GM19023 (cell line): ENCODE data around the gene PAQR8.
A peak's percentile ranks its signal among the peaks of the same experiment; 100 is the strongest.
"Not testable (repeated sequence)": the region's sequence is repeated elsewhere in the genome, so short reads cannot be mapped to it uniquely, and the experiment has no call there.

ENCODE experiments used
- ATAC-seq: cut with Tn5 transposase; IDR thresholded peaks from one replicate; pipeline ENCODE4 v1.9.1; 2021; ENCODE audit warnings: mild to moderate bottlenecking, moderate library complexity; ENCODE audit not compliant: unreplicated experiment

PAQR8 gene

DNA sequence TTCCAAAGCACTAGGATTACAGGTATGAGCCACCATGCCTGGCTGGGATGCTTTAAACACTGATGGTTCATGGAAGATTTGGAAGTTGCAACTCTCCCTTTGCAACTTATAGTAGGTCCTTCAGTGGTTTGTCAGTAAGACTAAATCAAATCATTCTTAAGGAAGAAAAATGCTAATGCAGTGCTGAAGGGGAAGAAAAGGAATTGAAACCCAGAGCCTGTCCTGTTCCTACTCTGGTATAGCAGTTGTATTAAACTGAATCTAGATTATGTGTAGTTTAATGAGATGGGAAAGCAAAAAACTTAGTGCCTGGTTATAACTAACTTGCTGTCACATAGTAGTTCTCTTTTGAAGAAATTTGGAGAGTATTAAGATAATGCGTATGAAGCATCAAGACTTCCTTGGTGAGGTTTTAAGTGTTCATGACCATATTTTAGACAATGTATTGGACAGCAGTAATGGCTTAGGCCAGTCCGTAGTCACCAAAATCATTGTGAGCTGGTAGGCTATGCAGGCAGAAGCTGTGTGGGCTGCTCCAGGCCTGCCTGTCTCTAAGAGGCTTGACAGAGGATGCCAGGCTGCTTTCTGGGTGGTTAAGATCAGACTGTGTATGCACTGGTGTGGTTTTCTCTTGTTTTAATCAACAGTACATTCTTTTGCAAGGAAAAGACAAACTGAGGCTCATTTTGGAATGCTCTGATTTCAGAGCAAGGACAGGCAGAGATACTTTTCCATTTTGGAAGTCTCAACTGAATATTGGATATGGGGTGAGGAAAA, 14.0 kb downstream of the PAQR8 start:
- ATAC-seq, result no peak

DNA sequence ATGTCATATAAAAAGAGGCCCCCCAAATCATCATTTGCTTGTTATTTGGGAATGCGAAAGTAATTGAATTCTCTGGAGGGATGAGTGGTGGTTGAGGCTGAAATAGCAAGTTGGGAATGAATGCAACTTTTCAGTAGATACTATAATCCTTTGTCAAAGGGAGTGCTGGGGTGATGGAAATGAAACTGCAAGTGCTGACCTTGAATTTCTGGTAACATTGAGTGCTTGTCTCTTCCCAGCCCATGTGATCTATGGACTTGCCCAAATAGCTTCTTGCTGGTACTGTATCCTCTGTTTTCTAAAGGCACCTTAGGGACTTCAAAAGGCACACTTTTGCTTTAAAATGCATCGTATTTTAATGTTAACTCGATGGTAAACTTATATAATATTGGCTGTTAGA, 14.8 kb downstream of the PAQR8 start:
- no peak for ATAC-seq

DNA sequence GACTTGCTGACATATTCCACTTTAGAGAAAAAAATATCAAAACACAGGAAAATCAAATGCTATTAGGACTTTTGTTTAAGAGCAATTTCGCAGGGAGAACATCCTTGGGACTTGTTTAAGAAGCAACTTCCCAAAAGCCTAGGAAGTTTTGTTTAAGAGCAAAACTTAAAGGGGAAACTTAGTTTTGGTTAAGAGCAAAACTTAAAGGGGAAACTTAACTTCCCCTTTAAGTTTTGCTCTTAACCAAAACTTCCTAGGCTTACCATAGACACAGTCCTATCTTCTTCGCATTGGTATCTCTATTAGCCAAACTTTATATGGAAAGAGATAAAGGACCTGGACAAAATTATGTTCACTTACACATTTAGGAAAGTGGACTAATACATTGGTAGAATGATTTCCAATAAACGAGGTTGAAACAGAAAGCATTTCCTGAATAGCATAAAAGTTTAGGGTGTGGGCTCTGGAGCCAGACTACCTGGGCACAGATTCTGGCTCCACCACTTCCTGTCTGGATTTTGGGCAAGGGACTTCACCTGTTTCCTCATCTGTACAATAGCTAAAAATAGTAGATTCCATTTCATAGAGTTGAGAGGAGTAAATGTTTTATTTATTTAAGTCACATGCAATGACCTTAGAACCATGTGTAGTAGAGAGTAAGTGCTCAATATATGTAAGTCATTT, 15.7 kb downstream of the PAQR8 start:
- ATAC-seq, result no peak

- no peak for ATAC-seq
These were observed 19.3 kb downstream of the PAQR8 start for GRCh38 chr6:52381249-52381648.

DNA sequence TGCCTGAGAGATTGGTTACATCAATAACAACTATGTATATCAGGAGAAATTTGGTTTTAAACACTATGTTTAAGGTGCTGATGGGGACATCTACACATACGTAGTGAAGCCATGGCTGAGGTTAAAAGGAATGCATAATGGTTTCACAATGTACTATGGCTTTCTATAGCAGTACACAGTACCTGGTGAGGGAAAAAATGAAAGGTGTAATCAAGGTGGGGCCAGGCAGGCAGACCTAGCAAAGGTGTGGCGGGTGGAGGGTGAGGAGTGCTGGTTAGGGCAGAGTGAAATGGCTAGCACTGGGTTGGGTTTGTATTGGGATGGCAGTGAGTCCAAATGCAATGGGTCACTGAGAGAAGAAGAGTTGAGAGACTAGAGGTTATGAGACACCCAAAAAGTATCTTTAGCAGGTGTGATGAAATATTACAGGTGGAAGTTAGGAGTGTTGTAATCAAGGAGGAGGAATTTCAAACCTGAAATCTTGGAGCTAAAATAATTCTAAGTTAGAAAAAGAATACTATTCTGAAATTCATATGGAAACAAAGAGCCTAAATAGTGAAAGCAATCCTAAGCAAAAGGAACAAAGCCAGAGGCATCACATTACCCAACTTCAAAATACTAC, 22.3 kb downstream of the PAQR8 start:
- ATAC-seq, result no peak

DNA sequence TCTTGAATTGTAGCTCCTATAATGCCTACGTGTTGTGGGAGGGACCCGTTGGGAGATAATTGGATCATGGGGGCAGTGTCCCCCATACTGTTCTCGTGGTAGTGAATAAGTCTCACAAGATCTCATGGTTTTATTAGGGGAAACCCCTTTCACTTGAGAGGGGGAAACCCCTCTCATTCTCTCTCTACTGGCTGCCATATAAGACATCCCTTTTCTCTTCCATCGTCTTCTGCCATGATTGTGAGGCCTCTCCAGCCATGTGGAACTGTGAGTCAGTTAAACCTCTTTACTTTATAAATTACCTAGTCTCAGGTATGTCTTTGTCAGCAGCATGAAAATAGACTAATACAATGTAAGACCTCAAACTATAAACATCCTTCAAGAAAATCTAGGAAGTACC, 23.1 kb downstream of the PAQR8 start:
- no peak for ATAC-seq

GRCh38 chr6:52388119-52388518, 26.2 kb downstream of the PAQR8 start:
- not testable (repeated sequence) for ATAC-seq

DNA sequence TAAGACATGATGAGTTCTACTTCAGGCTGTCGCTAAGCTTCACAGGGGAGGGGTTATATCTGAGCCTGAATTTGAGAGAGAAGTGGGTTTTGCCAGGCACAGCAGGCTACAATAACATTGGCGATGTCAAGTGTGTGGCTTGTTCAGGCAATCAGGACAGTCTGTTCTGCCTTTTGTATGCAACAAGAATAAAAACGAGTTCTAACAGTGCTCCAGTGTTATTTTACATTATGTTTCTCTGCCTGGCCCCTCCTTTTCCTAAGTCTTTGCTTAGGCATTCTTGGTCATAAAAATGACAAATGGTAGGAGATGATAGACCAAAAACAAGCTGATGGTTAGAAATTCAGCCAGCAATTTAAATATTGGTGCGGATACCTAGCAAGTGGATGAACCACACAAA, 26.8 kb downstream of the PAQR8 start:
- ATAC-seq, result no peak

- ATAC-seq, result no peak
These were observed 27.3 kb downstream of the PAQR8 start for GRCh38 chr6:52389264-52389625.

GRCh38 chr6:52389626-52390360, 27.8 kb downstream of the PAQR8 start:
- ATAC-seq, result peak; percentile 67

DNA sequence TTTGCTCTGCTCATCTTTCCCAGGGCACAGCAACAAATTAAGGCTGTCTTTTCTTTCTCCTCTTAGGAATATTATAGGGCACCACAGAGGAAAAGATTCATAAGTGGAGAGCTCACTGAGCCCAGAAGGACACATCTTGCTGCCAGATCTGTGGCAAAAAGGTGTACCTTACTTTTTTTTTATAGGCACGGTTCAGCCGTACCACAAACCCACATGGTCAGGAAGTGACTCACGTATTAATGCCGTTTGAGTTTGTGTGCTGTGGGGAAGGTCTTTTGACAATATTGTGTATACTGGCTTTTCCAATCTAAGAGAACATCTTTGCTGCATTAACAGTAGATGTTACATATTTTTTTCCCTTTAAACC, 28.4 kb downstream of the PAQR8 start:
- ATAC-seq, result peak; percentile 40

DNA sequence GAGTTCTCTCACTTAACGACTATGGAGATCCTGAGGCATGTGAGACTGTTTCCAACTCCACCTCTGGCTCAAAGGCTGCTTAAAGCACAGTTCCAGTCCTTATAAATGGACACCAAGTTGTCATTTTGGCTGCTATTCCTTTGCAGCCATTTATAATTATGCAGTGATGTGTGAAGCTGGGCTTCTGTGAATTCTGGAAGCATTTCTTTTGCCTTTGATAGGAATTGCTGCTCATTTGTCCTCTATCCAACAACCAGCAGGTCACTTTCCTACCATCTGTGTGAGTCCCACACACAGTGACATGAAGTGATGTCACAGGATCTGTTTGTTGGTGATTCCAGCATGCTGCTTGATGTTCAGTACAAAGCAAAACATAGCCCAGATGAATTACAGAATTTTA, 29.6 kb downstream of the PAQR8 start:
- ATAC-seq, result no peak

DNA sequence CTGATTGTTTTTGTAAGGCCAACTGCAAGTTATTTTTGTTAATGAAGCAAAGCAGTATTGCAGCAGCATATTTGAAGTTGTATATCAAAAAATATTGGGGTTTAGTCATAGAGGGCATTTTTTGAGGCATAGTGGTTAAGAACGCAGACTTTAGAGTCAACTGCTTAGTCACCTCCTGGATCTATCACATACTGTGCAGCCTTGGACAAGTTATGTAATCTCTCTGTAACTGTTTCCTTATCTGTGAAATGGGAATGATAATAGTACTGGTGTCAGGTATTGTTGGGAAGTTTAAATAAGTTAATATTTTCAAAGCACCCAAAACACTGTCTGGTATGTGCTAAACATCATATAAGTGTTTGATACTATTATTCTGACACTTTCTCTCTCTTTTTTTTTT, 31.0 kb downstream of the PAQR8 start:
- ATAC-seq, result no peak

DNA sequence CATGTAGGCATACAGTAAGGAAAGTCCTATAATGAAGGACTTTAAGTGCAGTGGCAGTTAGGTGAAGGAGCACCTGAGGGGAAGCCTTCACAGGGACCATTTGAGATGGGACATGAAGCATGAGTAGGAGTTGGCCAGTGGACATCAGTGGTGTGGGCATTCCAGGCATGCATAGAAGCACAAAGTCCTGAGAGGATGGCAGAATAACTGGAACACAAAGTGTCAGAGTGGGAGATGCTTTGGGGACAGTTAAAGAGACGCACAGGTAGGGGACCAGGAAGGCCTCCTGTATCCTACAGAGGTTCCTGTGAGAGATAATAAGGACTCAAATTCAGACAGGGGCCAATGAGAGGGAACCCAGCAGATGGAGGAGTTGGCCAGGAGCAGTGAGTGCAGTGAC, 31.8 kb downstream of the PAQR8 start:
- ATAC-seq, result no peak

DNA sequence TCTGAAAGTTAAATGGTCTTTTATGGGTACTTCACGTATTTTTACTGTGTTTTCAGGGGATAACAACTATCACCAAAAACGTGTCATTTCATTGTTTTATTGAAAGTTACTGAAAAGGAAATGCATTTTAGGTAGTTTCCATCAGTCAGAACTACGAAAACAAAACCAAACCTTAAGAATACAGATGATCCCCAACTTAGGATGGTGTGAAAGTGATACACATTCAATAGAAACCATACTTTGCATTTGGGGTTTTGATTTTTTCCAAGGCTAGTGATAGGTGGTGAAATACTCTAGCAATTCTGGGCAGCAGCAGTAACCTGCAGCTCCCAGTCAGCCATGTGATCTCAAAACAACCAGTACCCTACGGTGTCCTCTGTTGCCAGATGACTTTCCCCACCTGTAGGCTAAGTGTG, 32.3 kb downstream of the PAQR8 start:
- ATAC-seq, result peak; percentile 45

DNA sequence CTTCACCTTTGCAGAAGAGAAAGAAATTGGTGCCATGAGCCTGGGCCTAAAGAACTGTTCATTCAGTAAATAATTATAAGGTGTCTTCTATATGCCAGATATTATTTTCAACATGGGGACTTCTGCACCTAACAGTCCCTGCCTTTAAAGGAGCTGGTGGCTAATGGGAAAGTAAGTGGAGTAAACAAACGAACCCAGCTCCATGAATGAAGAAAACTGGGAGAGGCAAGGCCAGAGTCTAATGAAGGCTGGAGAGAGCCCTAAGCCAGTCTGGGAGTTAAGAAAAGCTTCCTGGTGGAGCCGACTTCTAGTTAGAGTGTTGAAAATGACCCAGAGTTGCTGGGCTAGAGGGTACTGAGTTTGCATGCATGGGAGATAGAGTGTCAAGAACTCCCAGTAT, 34.0 kb downstream of the PAQR8 start:
- no peak for ATAC-seq

DNA sequence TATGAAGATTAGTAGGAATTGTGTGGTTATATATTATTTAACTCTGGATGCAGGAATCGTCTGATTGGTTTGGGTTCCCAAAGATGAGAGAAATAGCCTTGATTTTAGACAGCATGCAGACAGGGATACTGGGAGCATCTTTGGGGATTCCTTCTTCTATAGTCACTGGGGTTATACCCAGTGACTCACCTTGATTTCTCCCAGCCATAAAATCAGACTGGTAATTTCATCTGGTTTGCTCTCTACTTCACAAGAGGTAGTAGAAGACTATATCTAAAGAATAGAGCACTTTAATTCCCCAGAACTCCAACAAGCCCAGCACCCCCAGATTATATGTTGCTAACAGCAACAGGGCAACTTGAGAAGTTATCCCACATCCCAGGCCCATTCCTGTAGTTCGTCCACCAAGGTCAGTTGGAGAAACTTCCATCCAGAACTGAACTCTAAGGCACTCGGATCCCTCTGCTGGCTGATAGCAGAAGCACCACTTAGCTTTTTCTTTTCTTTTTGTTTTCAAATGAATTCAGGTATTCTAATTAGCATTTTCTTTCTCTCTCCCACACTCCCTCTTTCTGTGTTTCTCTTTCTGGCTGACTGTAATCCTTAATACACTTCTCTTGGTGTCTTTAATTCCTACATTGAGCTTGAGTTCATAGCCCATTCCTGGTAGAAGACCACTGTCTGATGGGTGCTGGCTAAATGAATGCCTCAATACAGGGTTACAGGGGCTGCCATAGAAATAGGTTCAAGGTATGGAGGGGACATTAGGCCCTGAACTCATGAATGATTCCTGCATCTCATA, 37.8 kb downstream of the PAQR8 start:
- no peak for ATAC-seq

DNA sequence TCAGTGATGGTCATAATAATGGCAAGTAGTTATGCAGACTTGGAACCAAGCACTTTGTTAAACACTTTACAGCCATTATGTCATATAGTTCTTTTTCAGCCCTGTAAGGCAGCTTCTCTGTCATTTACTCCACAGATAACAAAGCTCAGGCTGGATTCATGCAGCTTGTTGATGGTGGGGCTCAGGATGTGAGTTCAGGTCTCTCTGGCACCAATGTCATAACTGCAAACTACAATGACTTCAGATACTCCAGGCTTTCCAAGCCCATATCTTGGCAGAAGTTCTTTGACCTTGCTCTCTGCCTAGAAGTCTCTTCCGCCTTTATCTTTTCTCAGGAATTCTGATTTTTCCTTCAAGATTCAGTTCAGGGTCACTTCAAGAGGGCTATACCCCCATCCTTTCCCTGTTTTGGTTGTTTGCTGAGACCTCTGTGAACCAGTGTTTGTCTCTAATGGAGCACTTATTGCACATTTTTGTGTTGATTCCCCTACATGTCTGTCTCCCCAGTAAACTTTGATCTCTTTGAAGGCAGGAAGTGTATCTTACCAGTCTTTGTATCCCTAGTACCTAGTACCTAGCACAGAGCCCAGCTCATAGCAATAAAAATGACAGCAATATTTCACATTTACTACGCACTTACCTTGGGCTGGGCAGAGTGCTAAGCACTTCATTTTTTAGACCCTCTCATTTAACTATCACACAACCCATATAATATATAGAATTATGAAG, 38.5 kb downstream of the PAQR8 start:
- no peak for ATAC-seq

DNA sequence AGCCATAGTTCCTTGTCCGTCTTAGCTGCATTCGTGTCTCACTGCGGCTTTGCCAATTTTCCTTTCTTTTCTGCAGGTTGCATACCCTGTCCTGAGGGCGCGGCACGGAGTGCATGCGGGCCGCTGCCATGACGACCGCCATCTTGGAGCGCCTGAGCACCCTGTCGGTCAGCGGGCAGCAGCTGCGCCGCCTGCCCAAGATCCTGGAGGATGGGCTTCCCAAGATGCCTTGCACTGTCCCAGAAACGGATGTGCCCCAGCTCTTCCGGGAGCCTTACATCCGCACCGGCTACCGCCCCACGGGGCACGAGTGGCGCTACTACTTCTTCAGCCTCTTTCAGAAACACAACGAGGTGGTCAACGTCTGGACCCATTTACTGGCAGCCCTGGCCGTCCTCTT, 41.1 kb downstream of the PAQR8 start:
- ATAC-seq, result no peak

- no peak for ATAC-seq
These were observed 41.7 kb downstream of the PAQR8 start for GRCh38 chr6:52403627-52404026.
